HCT116 (cell line): ENCODE data around the gene THAP11. TPM values are rescaled to one million over a fixed set of nuclear protein-coding genes. Genes with fewer than 3 reads are reported as not detected.

Experiments used
- ATAC-seq: fragments of 200-7000 bp; cut with Tn5 transposase; 2 replicates; pipeline ENCODE4 v1.9.1; 2020; ENCODE audit warnings: mild to moderate bottlenecking, moderate library complexity
- BruUV-seq: library from RNA; stranded (reverse); fragments of 400-500 nt; replicated peaks from 2 replicates; lab custom pipeline; 2021; lab: Mats Ljungman, UMichigan
- CTCF ChIA-PET: fragments of 300-600 bp; sonication (Branson Sonifier 250); formaldehyde crosslinking; loops from one replicate; lab custom pipeline; 2021; ENCODE audit warnings: antibody characterized with exemption; lab: Charles Lee
- POLR2A ChIA-PET: fragments of 300-600, 350-600 bp; sonication (Branson Sonifier 250); formaldehyde crosslinking; loops from one replicate; lab custom pipeline; 2021; ENCODE audit warnings: antibody characterized with exemption; lab: Charles Lee
- RAD21 ChIA-PET, 2 experiments: fragments of 300-600 bp; sonication (Branson Sonifier 250); formaldehyde crosslinking; loops; one replicate each; lab custom pipeline; 2023; ENCODE audit warnings: low total read pairs in 2 of 2; ENCODE audit not compliant: uncharacterized antibody in 2 of 2, unreplicated experiment in 2 of 2, low non-redundant PET in 1 of 2; lab: Charles Lee
- DNase-seq: peaks from one replicate; pipeline ENCODE4 v3.0.0-alpha.2; 2010; ENCODE audit warnings: low read depth, low spot score
- H2AFZ ChIP-seq: fragments of 200-600 bp; shearing (Covaris generic), sonication (generic); 2 replicates; pipeline ENCODE4 v1.6.1; 2017; ENCODE audit warnings: low read depth, mixed run types, mixed read lengths, antibody characterized with exemption, low read length; ENCODE audit not compliant: poor library complexity, severe bottlenecking
- H3K27ac ChIP-seq: 2 replicates; pipeline ENCODE4 v1.5.1; 2012; ENCODE audit warnings: low read depth, low read length
- H3K27me3 ChIP-seq: fragments of 200-600 bp; sonication (generic); 2 replicates; pipeline ENCODE4 v1.6.1; 2016; ENCODE audit warnings: mixed run types, low read length, mixed read lengths; ENCODE audit not compliant: insufficient read depth
- H3K36me3 ChIP-seq, 2 experiments: fragments of 200-500 bp in 1 of 2; fragments of 200-600 bp in 1 of 2; sonication (Bioruptor generic) in 1 of 2; sonication (generic) in 1 of 2; 2 replicates each; pipeline versions ENCODE4 v1.5.1 to v1.6.1; 2014 to 2016; ENCODE audit warnings: low read length in 2 of 2, inconsistent platforms in 1 of 2, mixed read lengths in 1 of 2, mixed run types in 1 of 2; ENCODE audit not compliant: insufficient read depth in 2 of 2, control insufficient read depth in 1 of 2
- H3K4me1 ChIP-seq, 2 experiments: fragments of 200-600 bp in 1 of 2; sonication (generic) in 1 of 2; 2 replicates each; pipeline versions ENCODE4 v1.5.1 to v1.6.1; 2012 to 2017; ENCODE audit warnings: low read length in 2 of 2, inconsistent platforms in 1 of 2, mild to moderate bottlenecking in 1 of 2, mixed read lengths in 1 of 2, mixed run types in 1 of 2, moderate library complexity in 1 of 2; ENCODE audit not compliant: insufficient read depth in 2 of 2, control insufficient read depth in 1 of 2
- H3K4me2 ChIP-seq: fragments of 200-600 bp; sonication (generic); 2 replicates; pipeline ENCODE4 v1.6.1; 2017; ENCODE audit warnings: mixed run types, low read length, mixed read lengths
- H3K4me3 ChIP-seq, 2 experiments: fragments of 200-600 bp in 1 of 2; sonication (generic) in 1 of 2; replicated peaks in 1 of 2; 2 replicates each; pipeline ENCODE4 v1.5.1; 2011 to 2016; ENCODE audit warnings: low read length in 2 of 2, control low read depth in 1 of 2, low read depth in 1 of 2, mild to moderate bottlenecking in 1 of 2, mixed read lengths in 1 of 2, mixed run types in 1 of 2
- H3K79me2 ChIP-seq: fragments of 200-600 bp; sonication (generic); 2 replicates; pipeline ENCODE4 v1.6.1; 2017; ENCODE audit warnings: mild to moderate bottlenecking, mixed run types, low read length, moderate library complexity, mixed read lengths; ENCODE audit not compliant: insufficient read depth
- H3K9ac ChIP-seq: fragments of 200-600 bp; sonication (generic); 2 replicates; pipeline ENCODE4 v1.6.1; 2016; ENCODE audit warnings: low read length, mixed read lengths
- H3K9me2 ChIP-seq: fragments of 200-600 bp; sonication (generic), shearing (Covaris generic); 2 replicates; pipeline ENCODE4 v1.6.1; 2017; ENCODE audit warnings: mixed run types, mild to moderate bottlenecking, moderate library complexity; ENCODE audit not compliant: insufficient read depth
- H3K9me3 ChIP-seq, 2 experiments: fragments of 200-500 bp in 1 of 2; fragments of 200-600 bp in 1 of 2; sonication (Bioruptor generic) in 1 of 2; sonication (generic) in 1 of 2; 2 replicates each; pipeline ENCODE4 v1.6.1; 2014 to 2017; ENCODE audit warnings: low read length in 2 of 2, mixed read lengths in 2 of 2, inconsistent platforms in 1 of 2, low read depth in 1 of 2, mild to moderate bottlenecking in 1 of 2, mixed run types in 1 of 2, moderate library complexity in 1 of 2; ENCODE audit not compliant: control insufficient read depth in 1 of 2, insufficient read depth in 1 of 2
- H4K20me1 ChIP-seq: fragments of 200-600 bp; sonication (generic), shearing (Covaris generic); 2 replicates; pipeline ENCODE4 v1.6.1; 2017; ENCODE audit warnings: mixed run types, mild to moderate bottlenecking, moderate library complexity; ENCODE audit not compliant: insufficient read depth
- ATF3 ChIP-seq: IDR thresholded peaks from 2 replicates; pipeline ENCODE4 v1.6.1; 2012
- CTCF ChIP-seq, 3 experiments: fragments of 200-600 bp in 1 of 3; sonication (generic) in 1 of 3; IDR thresholded peaks in 2 of 3; conservative IDR thresholded peaks in 1 of 3; 2 replicates each; pipeline ENCODE4 v1.5.1; 2012 to 2017; ENCODE audit warnings: low read depth in 2 of 3, low read length in 2 of 3, antibody characterized with exemption in 1 of 3, borderline replicate concordance in 1 of 3, control low read depth in 1 of 3, mild to moderate bottlenecking in 1 of 3, mixed read lengths in 1 of 3, mixed run types in 1 of 3, moderate library complexity in 1 of 3; ENCODE audit not compliant: insufficient read depth in 1 of 3
- EZH2 ChIP-seq: fragments of 200-600 bp; sonication (generic); IDR thresholded peaks from 2 replicates; pipeline ENCODE4 v1.6.1; 2017; ENCODE audit warnings: antibody characterized with exemption, mixed run types
- FOSL1 ChIP-seq: IDR thresholded peaks from 2 replicates; pipeline ENCODE4 v1.6.1; 2012; ENCODE audit warnings: low read depth
- MAX ChIP-seq: IDR thresholded peaks from 2 replicates; pipeline ENCODE4 v1.6.1; 2012
- POLR2A ChIP-seq: IDR thresholded peaks from 2 replicates; pipeline ENCODE4 v1.7.0; 2011; ENCODE audit warnings: borderline replicate concordance; ENCODE audit not compliant: insufficient read depth, insufficient read length; ENCODE audit errors: extremely low read depth
- RAD21 ChIP-seq: IDR thresholded peaks from 2 replicates; pipeline ENCODE4 v1.6.1; 2012; ENCODE audit warnings: low read depth, mild to moderate bottlenecking
- SIN3A ChIP-seq: IDR thresholded peaks from 2 replicates; pipeline ENCODE4 v1.6.1; 2012; ENCODE audit warnings: low read depth
- SP1 ChIP-seq: IDR thresholded peaks from 2 replicates; pipeline ENCODE4 v1.6.1; 2012; ENCODE audit warnings: low read depth
- SRF ChIP-seq: IDR thresholded peaks from 2 replicates; pipeline ENCODE4 v1.6.1; 2012; ENCODE audit warnings: low read depth
- TCF7L2 ChIP-seq: IDR thresholded peaks from 2 replicates; pipeline ENCODE4 v1.7.0; 2011; ENCODE audit warnings: borderline replicate concordance, inconsistent platforms; ENCODE audit not compliant: insufficient read depth, insufficient read length; ENCODE audit errors: extremely low read depth
- YY1 ChIP-seq: IDR thresholded peaks from 2 replicates; pipeline ENCODE4 v1.6.1; 2011; ENCODE audit warnings: low read length, low read depth, moderate library complexity, mild to moderate bottlenecking; ENCODE audit not compliant: insufficient replicate concordance; ENCODE audit errors: extremely low read depth
- ZBTB33 ChIP-seq: IDR thresholded peaks from 2 replicates; pipeline ENCODE4 v1.6.1; 2011; ENCODE audit warnings: mild to moderate bottlenecking, low read length, moderate library complexity; ENCODE audit not compliant: insufficient replicate concordance; ENCODE audit errors: extremely low read depth
- ZNF274 ChIP-seq: fragments of 200-500 bp; sonication (Bioruptor generic); IDR thresholded peaks from 2 replicates; pipeline ENCODE4 v1.6.1; 2014; ENCODE audit warnings: mild to moderate bottlenecking, low read depth, low read length, inconsistent platforms
- intact Hi-C: fragments of 100-400 bp; cut with micrococcal nuclease; formaldehyde crosslinking; loops from 2 replicates; pipeline ENCODE4 v1.10.0; 2022
- total RNA-seq: library from RNA; stranded (reverse); gene quantifications from one replicate; pipeline ENCODE4 v1.2.1, GENCODE V29; 2021; ENCODE audit not compliant: unreplicated experiment

Gene THAP11
- total RNA-seq, 1 experiment from 2014 or later: 25.4 TPM

- H4K20me1 ChIP-seq: peaks cover 3% of the 10 kb centered on the region; the same call in 1 of the 2 replicates
- no peaks in the 10 kb centered on the region for H3K79me2 ChIP-seq
- no peak for TF ChIP-seq ZNF274
- TF ChIP-seq MAX: no peak
- H3K4me1 ChIP-seq: no peaks in the 10 kb centered on the region
- POLR2A ChIA-PET: no interaction called here
- H3K9ac ChIP-seq: no peak overlapping the region
- H3K9me2 ChIP-seq: no peaks in the 10 kb centered on the region
- intact Hi-C loops: loop anchor here (10.0 kb wide), 1 partner anchor 339 kb away; no protein-coding TSS in a partner anchor
- RAD21 ChIA-PET: no interaction called here
- peaks cover 16 to 29% of the 10 kb centered on the region in 2 experiments; a peak in 3 of 4 replicates for H3K36me3 ChIP-seq
- H3K9me3 ChIP-seq: no peaks in the 10 kb centered on the region
- CTCF ChIA-PET: interaction anchor here (1.1 to 2.9 kb wide), 2 partner anchors 43 to 155 kb away, joined by 3 to 13 read pairs; no protein-coding TSS in a partner anchor
- no peaks in the 10 kb centered on the region for H3K27me3 ChIP-seq
- DNase-seq: no peak
- no peak for ATAC-seq
- no peak overlapping the region for H2AFZ ChIP-seq
- BruUV-seq: no TSS peak
- H3K4me3 ChIP-seq: no peak overlapping the region
- no peak overlapping the region for H3K4me2 ChIP-seq
- H3K27ac ChIP-seq: no peak overlapping the region
Measured at GRCh38 chr16:67885545-67885944, 43.4 kb downstream of the THAP11 start.

GRCh38 chr16:67885976-67886375, 43.9 kb downstream of the THAP11 start:
- Histone ChIP-seq H3K79me2 (no peaks in the 10 kb centered on the region), H3K9ac (no peak overlapping the region), H2AFZ (no peak overlapping the region), H3K9me3 (no peaks in the 10 kb centered on the region), H3K4me3 (no peak overlapping the region), H3K27me3 (no peaks in the 10 kb centered on the region), H3K4me2 (no peak overlapping the region), H3K36me3 (peaks cover 15 to 26% of the 10 kb centered on the region in 2 experiments; a peak in 3 of 4 replicates), H3K4me1 (no peaks in the 10 kb centered on the region), H3K27ac (no peak overlapping the region), H3K9me2 (no peaks in the 10 kb centered on the region), H4K20me1 (peaks cover 3% of the 10 kb centered on the region; the same call in 1 of the 2 replicates)
- TF ChIP-seq FOSL1 (no peak), EZH2 (no peak), ZBTB33 (no peak), SP1 (no peak), CTCF (IDR thresholded peaks at IDR 0.05 in 2 of 3, conservative IDR thresholded peaks at IDR 0.05 in 1 of 3; ENCODE audit: borderline replicate concordance in 1 of 3, insufficient read depth in 1 of 3, low read depth in 2 of 3, low read length in 2 of 3) (no peak), RAD21 (no peak), YY1 (no peak), ATF3 (no peak), MAX (no peak), TCF7L2 (no peak), SIN3A (no peak), POLR2A (no peak), SRF (no peak)
- DNase-seq (no peak), ATAC-seq (no peak)
- ChIA-PET RAD21 (no interaction called here), CTCF (interaction anchor here (1.1 kb wide), 1 partner anchor 42 kb away, joined by 3 read pairs; no protein-coding TSS in a partner anchor), POLR2A (no interaction called here)
- no TSS peak for BruUV-seq
- intact Hi-C loops: loop anchor here (10.0 kb wide), 1 partner anchor 339 kb away; no protein-coding TSS in a partner anchor
